SK-N-SH (cell line): ENCODE results near the gene HOTAIR.

Experiments used
- FOXJ3 ChIP-seq: sonication (generic); formaldehyde crosslinking; IDR thresholded peaks from 2 replicates; pipeline ENCODE4 v1.5.1; 2020; ENCODE audit warnings: mild to moderate bottlenecking, missing genetic modification reagents
- MXI1 ChIP-seq: IDR thresholded peaks from 2 replicates; pipeline ENCODE4 v1.6.1; 2012; ENCODE audit warnings: mild to moderate bottlenecking, low read depth, low read length, improper control_type of control experiment
- NFIC ChIP-seq: IDR thresholded peaks from 2 replicates; pipeline ENCODE4 v1.4.0; 2012; ENCODE audit warnings: borderline replicate concordance
- POLR2AphosphoS5 ChIP-seq: IDR thresholded peaks from 2 replicates; pipeline ENCODE4 v1.6.1; 2012; ENCODE audit warnings: low read depth, low read length
- TAF1 ChIP-seq: IDR thresholded peaks from 2 replicates; pipeline ENCODE4 v1.6.1; 2012; ENCODE audit warnings: low read depth, mild to moderate bottlenecking, low read length, moderate library complexity, borderline replicate concordance
- YY1 ChIP-seq: IDR thresholded peaks from 2 replicates; pipeline ENCODE4 v1.4.0; 2012; ENCODE audit warnings: low read depth, mild to moderate bottlenecking
- TF ChIP-seq, protein P1 (sequence below): fragments of 200-600 bp; sonication (generic); IDR thresholded peaks from 2 replicates; pipeline ENCODE4 v1.6.1; 2017; ENCODE audit warnings: antibody characterized with exemption, mild to moderate bottlenecking, moderate library complexity
- TF ChIP-seq, protein P2 (sequence below): fragments of 150-350 bp; IDR thresholded peaks from 2 replicates; pipeline ENCODE4 v1.6.1; 2017; ENCODE audit warnings: antibody characterized with exemption, low read length, low read depth, borderline replicate concordance
- TF ChIP-seq, protein P3 (sequence below): IDR thresholded peaks from 2 replicates; pipeline ENCODE4 v1.6.1; 2012; ENCODE audit warnings: mild to moderate bottlenecking, low read depth, low read length, moderate library complexity
- TF ChIP-seq, protein P4 (sequence below): fragments of 150-350 bp; IDR thresholded peaks from 2 replicates; pipeline ENCODE4 v1.6.1; 2016; ENCODE audit warnings: mild to moderate bottlenecking, low read depth, low read length

DNA sequence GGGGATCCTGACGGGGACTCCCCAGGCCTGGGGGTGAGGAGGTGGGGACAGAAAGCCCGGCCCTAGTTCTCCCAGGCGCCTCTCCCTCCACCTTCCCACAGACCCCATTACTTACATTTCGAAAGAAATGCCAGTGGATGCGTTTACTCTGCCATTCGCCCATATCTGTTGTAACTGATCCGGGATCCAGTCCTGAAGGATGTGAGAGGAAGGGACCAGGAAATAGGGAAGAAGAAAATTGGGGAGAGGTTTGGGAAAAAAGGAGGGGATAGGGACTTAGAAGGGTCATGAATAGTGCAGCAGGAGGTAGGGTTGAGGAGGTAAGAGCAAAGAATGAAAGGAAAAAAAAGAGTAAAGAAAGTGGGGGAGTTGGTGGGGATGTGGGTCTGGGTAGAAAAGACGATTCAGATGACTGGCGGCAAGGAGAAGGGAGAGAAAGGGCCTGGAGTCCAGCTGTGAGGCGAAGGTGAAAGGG lies 18.9 kb downstream of the HOTAIR start:
- TF ChIP-seq POLR2AphosphoS5 (no peak), NFIC (no peak), MXI1 (no peak), TAF1 (no peak), FOXJ3 (CRISPR knock-in tag) (no peak), YY1 (no peak)
- TF ChIP-seq, protein P1, sequence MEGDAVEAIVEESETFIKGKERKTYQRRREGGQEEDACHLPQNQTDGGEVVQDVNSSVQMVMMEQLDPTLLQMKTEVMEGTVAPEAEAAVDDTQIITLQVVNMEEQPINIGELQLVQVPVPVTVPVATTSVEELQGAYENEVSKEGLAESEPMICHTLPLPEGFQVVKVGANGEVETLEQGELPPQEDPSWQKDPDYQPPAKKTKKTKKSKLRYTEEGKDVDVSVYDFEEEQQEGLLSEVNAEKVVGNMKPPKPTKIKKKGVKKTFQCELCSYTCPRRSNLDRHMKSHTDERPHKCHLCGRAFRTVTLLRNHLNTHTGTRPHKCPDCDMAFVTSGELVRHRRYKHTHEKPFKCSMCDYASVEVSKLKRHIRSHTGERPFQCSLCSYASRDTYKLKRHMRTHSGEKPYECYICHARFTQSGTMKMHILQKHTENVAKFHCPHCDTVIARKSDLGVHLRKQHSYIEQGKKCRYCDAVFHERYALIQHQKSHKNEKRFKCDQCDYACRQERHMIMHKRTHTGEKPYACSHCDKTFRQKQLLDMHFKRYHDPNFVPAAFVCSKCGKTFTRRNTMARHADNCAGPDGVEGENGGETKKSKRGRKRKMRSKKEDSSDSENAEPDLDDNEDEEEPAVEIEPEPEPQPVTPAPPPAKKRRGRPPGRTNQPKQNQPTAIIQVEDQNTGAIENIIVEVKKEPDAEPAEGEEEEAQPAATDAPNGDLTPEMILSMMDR = no peak
- TF ChIP-seq, protein P2, sequence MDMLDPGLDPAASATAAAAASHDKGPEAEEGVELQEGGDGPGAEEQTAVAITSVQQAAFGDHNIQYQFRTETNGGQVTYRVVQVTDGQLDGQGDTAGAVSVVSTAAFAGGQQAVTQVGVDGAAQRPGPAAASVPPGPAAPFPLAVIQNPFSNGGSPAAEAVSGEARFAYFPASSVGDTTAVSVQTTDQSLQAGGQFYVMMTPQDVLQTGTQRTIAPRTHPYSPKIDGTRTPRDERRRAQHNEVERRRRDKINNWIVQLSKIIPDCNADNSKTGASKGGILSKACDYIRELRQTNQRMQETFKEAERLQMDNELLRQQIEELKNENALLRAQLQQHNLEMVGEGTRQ = no peak
- TF ChIP-seq, protein P3, sequence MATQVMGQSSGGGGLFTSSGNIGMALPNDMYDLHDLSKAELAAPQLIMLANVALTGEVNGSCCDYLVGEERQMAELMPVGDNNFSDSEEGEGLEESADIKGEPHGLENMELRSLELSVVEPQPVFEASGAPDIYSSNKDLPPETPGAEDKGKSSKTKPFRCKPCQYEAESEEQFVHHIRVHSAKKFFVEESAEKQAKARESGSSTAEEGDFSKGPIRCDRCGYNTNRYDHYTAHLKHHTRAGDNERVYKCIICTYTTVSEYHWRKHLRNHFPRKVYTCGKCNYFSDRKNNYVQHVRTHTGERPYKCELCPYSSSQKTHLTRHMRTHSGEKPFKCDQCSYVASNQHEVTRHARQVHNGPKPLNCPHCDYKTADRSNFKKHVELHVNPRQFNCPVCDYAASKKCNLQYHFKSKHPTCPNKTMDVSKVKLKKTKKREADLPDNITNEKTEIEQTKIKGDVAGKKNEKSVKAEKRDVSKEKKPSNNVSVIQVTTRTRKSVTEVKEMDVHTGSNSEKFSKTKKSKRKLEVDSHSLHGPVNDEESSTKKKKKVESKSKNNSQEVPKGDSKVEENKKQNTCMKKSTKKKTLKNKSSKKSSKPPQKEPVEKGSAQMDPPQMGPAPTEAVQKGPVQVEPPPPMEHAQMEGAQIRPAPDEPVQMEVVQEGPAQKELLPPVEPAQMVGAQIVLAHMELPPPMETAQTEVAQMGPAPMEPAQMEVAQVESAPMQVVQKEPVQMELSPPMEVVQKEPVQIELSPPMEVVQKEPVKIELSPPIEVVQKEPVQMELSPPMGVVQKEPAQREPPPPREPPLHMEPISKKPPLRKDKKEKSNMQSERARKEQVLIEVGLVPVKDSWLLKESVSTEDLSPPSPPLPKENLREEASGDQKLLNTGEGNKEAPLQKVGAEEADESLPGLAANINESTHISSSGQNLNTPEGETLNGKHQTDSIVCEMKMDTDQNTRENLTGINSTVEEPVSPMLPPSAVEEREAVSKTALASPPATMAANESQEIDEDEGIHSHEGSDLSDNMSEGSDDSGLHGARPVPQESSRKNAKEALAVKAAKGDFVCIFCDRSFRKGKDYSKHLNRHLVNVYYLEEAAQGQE = no peak
- TF ChIP-seq, protein P4, sequence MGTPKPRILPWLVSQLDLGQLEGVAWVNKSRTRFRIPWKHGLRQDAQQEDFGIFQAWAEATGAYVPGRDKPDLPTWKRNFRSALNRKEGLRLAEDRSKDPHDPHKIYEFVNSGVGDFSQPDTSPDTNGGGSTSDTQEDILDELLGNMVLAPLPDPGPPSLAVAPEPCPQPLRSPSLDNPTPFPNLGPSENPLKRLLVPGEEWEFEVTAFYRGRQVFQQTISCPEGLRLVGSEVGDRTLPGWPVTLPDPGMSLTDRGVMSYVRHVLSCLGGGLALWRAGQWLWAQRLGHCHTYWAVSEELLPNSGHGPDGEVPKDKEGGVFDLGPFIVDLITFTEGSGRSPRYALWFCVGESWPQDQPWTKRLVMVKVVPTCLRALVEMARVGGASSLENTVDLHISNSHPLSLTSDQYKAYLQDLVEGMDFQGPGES = no peak
